Activated CD4-positive, alpha-beta T cell treated with anti-CD3 and anti-CD28 coated beads, Interleukin-2, amount 50 U/mL, for 4 hours (primary cell): Measurements from ENCODE around the gene UBXN11.

Experiments used
- DNase-seq, 2 experiments: peaks; one replicate each; pipeline ENCODE4 v3.0.0-alpha.2; 2020

The UBXN11 gene

GRCh38 chr1:26306290-26307229, at the start of gene UBXN11:
TSS of gene UBXN11 (minus strand) at chr1:26306636. CDS start at chr1:26302883, 3,753 bp downstream.
- peak; percentile 89 for DNase-seq

- no peak for DNase-seq
Measured at GRCh38 chr1:26356106-26356505, 49.7 kb upstream of the UBXN11 start.

DNA sequence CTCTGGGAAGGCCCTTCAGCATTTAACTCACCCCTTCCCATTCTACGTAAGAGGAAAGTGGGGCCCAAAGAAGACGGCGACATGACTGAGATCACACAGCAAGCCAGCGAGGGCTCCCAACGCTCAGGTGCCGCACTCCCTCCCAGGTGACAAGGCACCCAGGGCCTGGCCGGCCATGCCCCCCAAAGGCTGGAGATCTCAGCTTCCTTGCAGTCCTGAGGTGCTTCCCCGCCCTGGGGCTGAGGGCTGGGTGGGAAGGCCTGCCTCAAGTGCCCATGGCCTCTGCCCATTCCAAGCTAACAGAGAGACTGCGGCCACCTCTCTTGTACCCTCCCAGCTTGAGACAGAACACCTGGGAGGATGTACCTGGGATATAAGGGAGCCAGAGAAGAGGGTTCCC, 48.5 kb upstream of the UBXN11 start:
- DNase-seq, result no peak

DNA sequence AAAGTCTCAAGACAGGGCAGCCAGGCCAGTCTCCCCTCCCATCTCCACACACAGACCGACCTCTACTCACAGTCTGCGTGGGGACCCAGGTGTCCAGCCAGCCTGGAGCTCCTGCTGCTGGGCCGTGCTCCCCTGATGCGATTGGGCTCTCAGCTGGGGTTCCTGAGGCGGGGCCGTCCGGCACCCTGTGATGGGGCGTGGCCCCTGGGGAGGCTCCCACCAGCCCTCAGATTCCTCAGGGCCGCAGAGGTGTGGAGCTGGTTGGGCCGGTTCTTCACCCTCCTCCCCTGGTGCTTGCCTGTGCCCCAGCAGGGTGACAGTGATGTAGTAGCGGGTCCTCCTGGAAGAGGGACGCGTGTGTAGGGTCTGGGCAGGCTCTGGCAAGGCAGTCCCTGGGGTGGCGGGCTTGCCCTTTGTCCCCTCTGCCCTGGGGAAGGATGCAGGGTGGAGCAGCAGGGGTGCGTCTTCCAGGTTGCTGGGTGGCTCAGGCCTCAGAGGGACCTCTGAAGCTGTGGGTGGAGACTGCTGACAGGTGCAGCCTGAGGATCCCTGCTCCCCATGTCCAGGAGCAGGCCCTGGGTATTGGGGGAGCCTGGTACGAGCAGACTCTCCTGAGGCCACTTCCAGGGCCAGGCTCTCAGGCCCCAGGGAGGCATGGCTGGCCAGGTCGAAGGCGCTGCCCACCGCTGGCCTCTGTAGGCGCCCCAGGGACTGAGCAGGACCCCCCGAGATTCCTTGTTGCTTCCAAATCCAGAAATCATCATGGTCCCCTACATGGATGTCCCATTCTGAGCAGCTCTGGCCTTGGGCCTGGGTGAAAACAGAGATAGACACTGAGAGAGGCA, 47.8 kb upstream of the UBXN11 start, which contains the start of gene CRYBG2:
Gene CRYBG2, minus strand, starts transcription at position 155 of the 845 bp plus-strand sequence. CDS start 7,473 bp downstream, outside the sequence.
- no peak for DNase-seq

GRCh38 chr1:26353210-26353859, 46.9 kb upstream of the UBXN11 start:
- no peak for DNase-seq

DNA sequence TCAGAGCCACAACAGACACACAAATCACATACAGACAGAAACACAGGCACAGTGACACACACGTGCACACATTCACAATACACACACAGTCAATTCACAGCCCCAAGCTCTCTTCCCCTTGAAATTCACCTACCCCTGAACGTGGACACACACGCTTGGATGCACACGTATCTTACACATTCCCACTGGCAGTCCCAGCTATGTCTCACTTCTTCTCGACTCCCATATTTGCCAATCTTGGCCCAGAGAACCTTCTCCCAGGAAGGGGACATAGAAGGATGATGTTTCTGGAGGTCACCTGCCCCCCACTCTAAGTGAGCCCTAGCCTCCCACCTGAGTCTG, 45.9 kb upstream of the UBXN11 start:
- DNase-seq, result no peak

GRCh38 chr1:26351590-26352337, 45.3 kb upstream of the UBXN11 start:
- DNase-seq, result no peak

DNA sequence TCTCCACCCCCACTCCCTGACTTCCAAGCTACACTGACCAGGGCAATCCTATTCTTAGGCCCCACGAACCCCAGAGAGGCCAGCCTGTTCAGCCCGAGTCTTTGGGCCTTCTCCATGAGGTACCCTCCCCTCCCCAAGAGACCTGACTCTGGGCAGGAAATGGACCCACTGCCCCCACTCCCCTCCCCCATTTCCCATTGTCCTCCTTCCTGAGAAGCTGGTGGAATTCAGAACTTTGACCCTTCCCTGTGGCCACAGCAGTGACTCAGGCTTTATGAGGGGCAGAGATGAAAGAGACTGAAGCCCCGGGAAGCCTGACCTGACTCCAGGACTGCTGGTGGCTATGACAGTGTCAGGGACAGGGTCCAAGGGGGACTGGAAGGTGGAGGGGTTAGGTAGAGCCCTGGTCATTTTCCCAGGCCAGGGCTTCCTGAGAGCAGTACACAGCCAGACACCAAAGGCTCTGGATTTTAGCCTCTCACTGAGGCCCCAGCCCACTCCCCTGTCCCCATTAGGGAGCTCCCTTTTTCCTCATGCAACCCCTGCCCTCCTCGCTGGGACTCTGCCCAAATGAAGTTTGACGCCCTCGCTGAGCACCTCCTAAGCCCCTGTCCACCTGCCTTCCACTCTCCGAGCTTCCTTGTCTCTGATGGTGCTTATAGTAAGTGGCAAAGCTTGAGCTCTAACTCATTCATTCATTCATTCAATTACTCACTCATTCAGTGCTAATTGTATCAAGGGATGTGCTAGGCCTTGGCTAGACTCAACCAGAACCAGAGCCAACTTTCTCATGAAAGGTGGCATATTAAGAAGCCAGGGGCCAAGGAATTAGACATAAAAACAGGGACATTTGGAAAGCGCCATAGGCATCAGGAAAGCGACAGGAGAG, 44.5 kb upstream of the UBXN11 start:
- no peak for DNase-seq

- no peak for DNase-seq
Measured at GRCh38 chr1:26350343-26350700, 43.9 kb upstream of the UBXN11 start.

DNA sequence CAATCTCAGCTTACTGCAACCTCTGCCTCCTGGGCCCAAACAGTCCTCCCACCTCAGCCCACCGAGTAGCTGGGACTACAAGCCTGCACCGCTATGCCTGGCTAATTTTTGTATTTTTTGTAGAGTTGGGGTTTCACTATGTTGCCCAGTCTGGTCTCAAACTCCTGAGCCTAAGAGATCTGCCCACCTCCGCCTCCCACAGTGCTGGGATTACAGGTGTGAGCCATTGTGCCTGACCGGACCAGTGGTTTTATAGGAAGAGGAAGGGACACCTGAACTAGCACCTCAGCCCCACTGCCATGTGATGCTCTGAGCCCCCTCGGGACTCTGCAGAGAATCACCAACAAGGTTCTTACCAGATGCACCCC, 43.4 kb upstream of the UBXN11 start:
- no peak for DNase-seq

DNA sequence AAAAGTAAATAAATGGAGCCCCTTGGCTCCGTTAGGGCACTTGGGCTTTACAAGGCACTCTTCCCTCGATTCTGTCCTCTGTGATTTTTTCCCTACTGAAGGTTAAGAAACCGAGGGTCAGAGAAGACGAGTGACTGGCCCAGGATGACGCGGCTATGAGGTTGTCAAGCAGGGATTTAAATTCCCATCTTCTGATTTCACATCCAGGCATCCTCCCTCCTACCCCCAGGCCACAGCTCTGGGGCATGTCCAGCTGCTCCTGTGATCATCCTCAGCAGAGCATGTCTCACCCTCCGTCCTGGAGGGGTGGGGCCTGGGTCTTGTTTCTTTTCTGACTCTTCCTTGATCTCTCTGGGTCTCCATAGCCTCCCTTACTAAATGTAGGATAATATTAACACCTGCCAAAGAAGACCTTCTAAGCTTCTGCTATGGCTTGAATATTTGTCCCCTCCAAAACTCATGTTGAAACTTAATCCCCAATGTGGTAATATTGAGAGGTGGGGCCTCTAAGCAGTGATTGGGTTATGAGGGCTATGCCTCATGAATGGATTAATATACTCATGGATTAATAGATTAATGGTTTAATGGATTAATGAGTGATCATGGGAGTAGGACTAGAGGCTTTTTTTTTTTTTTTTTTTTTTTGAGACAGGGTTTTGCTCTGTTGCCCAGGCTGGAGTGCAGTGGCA, 42.9 kb upstream of the UBXN11 start:
- no peak for DNase-seq

DNA sequence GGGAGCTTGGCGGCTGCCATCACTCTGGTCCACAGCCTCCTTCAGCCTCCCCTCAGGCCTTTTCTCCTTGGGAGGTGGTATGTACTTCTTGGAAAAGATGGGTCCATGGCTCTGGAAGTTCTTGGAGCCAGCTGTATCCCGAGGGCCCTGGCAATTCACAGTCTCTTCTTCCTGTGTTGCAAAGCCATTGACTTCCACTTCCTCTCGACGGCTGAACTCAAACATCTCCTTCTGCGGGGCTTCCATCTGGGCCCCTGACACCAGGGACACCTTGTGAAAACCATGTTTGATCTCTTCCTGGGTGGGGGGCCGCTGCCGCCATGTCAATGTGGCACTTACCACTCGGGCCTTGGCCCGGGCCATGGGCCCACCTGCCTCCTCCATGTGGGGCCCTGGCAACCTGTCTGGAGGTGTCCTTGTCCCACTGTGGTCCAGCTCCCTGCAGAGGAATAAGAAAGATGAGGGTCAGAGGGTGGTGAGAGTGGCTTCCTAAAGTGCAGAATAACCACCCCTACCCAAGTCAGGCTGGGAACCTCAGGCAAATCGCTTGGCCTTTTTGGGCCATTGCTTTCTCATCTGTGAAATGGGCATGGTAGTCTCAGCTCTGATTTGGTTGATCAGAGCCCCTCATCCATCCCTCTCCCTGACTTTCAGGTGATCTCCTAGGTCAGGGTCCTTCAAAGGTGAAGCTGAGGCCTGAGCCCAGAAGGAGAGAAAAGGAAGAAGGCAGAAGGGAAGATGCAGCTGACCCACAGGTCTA, 40.0 kb upstream of the UBXN11 start:
- no peak for DNase-seq

DNA sequence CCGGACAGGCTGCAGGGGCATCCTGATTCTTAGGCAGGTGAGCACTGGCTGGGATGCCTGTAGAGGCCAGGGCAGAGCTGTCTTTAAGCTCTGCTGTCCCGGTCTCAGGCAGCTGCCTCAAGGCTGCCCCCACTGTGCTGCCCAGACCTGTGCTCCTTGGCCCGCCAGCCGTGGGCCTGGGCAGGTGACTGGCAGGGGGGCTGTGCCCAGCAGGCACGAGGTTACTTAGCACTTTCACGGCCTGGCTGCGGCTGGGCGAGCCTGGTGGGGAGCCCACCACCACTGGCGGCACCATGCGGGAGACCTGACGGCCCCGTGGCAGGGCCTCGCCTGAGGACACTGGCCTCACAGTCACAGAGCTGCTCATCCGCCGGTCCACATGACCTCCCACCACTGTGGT, 39.3 kb upstream of the UBXN11 start:
- no peak for DNase-seq

DNA sequence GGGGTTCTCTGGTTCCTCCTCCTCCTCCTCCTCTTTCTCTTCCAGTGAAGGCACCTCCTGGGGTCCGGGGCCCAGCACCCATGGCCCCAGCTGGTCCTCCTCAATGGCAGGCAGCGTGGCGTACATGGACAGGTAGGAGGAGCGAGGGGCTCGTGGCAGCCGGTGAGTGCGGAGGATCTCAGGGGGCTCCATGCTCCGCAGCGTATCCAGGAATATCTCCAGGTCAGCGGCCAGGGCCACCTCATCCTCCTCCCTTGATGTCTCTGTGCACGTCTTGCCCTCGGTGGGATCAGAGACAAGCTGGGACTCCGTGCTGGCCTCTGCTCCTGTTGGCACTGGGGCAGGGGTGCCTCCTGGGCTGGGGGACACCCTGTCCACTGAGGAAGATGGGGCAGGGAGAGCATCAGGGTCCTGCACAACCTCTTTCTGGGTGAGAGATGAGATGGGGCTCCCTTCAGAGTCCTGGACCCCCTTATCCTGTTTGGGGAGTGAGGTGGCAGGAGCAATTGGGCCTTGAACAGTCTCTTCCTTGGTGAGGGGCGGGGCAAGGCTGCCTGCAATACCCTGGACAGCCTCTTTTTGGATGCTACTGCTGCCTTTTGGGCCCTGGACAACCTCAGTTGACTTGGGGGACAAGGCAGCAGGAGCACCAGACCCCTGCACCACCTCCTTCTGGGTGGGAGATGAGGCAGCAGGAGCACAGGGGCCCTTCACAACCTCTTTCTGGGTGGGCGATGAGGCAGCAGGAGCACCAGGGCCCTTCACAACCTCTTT, 37.9 kb upstream of the UBXN11 start:
- DNase-seq, result no peak

GRCh38 chr1:26340047-26340481, 33.6 kb upstream of the UBXN11 start:
- no peak for DNase-seq

- no peak for DNase-seq
Measured at GRCh38 chr1:26338670-26339069, 32.2 kb upstream of the UBXN11 start.

DNA sequence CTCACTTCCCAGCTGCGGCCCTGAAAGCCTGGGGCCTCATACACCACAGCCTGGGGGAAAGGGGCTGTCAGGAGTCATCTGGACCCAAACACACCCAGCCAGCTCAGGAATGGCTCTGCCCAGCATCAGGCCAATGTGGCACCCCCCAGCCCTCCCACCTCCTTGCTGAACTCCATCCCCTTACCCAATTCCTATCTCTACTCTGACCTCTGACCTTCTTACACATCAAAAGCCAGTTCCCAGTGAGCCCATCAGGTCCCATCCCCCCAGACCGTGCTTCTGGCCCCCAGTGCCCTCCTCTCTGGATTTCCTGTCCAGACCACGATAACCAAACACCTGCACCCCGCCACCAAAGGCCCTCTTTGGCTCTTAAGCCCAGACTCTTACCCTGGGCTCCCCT, 31.2 kb upstream of the UBXN11 start:
- DNase-seq, result no peak

DNA sequence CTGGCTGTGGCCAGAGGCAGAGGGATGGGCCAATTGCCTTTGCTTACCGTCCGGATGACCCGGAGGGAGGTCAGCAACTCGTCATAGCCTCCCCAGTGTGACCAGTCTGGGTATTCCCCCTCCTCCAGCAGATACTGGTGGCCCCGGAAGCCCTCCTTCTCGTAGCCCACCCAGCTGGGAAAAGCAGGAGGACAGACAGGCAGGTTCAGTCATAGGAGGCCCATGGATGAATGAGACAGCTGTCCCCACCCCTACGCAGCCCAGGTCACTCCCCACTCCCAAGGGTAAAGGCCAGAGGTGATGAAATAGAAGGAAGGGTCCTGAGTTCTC, 30.7 kb upstream of the UBXN11 start:
- DNase-seq, result no peak

- peak; percentile 86 to 87 for DNase-seq
Measured at GRCh38 chr1:26336477-26337205, 30.2 kb upstream of the UBXN11 start.
